ENCODE data around the gene DLX6.
"Not testable (repeated sequence)": the region's sequence is repeated elsewhere in the genome, so short reads cannot be mapped to it uniquely, and the experiment has no call there.

The DLX6 gene

GRCh38 chr7:97024209-97025129 lies 19.1 kb downstream of the DLX6 start, which contains the start of gene DLX5:
Gene DLX5 (minus strand): TSS chr7:97024831. CDS start chr7:97024623, 208 bp downstream.
- DNase-seq: peak; percentile 15

- no peak for DNase-seq
These were observed 19.8 kb downstream of the DLX6 start for GRCh38 chr7:97025130-97025499.

GRCh38 chr7:97025983-97026714 lies 20.8 kb downstream of the DLX6 start:
- DNase-seq: no peak

DNA sequence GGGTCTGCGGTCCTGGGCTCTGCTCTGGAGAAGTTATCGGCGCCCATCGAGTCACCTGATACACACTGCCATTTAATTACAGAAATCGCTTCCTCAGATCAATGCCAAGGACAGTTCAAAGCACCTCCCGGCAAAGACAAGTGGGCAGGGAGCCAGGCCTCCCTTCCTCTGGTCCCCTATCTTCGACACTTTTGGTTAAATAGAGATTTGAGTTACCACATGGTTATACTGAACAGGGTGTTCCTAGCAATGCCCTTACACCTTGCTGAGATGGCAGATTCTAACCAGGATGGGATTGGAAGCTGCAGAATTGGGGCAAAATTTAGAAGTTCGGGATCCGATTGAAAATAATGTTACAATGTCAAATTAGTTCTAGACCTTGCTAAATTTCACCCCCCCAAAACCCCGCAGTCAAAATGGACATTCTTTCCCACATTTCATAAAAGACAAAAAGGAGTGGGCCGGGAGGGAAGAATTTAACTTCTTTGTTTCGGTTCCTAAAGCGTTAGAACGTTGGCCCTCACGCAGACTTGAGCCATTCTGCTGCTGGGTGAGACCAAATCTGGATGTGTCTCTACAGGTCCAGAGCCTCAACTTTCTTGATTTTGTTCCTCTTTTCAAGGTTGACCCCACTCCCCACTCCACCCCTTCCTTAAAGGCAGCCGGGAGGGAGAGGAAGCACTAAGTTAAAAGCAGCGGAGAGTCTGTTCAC lies 21.5 kb downstream of the DLX6 start:
- DNase-seq: no peak

DNA sequence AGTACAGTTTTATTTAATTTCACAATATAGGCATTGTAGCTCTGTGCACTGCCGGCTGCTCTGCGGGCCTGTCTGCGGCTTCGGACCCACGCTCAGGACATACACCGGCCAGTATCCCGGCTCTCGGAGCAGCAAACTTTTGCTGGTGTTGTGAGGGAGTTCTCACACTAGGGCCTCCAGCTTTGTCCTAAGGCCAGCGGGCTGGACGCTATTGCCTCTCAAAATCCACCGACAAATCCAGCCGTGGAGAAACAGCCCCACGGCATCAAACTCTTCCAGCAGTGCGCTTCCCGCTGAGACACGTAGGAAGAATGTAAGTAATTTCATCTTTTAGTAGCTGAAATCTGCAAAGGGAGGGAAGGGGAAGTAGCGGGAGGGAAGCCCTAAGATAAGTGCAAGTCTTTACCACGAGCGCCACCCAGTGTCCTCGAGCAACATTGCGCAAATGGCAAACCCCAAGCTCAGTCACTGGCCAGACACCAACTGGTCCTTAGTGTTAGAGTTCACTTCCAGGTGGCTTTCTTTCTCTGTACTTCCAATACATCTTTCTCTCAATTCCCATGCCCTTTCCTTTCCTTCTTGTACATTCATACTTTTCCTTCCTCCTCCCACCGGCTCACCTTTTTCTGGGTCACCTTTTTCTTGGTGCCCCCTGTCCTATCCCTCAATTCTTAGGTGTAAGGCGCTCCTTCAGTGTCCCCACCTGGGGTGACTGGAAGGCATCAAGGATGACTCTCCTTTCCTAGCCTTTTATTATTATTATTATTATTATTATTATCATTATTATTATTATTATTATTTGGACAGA lies 22.3 kb downstream of the DLX6 start:
- peak; percentile 84 for DNase-seq

- DNase-seq: not testable (repeated sequence)
These were observed 29.0 kb downstream of the DLX6 start for GRCh38 chr7:97034213-97034852.

DNA sequence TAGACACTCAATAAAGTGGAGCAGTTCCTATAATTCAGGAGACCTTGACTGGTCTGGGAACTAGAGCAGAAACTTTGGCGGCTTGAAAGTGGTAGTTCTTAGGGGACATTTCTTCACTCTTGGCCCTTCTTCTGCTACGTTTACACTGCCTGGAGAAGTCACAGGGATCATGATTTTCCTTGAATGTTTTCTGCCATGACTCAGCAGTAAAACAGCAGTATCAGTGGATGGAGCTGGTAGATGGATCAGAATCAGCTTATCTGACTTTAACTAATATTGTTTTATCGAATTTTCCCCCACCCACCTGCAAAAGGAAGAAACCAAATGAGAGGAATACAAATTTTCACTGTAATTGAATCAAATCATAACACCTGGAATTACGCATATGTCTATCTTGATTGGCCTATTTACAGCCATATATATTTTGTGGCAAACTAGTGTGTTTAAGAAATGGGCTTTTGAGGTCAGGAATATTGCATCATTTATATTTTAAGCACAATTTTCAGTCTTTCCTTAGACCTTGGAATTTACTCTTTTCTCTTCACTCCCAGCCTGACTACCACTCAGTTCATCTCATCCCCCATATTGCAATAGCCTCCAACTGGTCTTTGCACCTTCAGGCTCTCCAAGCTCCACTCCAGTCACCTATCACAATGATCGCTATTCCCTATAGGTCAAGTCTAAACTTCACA lies 34.2 kb downstream of the DLX6 start:
- DNase-seq: no peak

GRCh38 chr7:97043281-97043680 lies 37.9 kb downstream of the DLX6 start:
- peak; percentile 25 for DNase-seq

Data from EL (cell line).